ENCODE data around the gene ARL6IP4. TPM values are rescaled to one million over a fixed set of nuclear protein-coding genes. Genes with fewer than 3 reads are reported as not detected.

The ARL6IP4 gene
- total RNA-seq, 1 experiment from 2014 or later: 162 TPM

- ChIA-PET POLR2A (ENCODE audit: unreplicated experiment) (no interaction called here), CTCF (no interaction called here)
- TF ChIP-seq EZH2 (IDR thresholded peaks at IDR 0.05; ENCODE audit: low read depth) (no peak), CTCF (conservative IDR thresholded peaks at IDR 0.05) (no peak)
- Histone ChIP-seq H3K9me3 (ENCODE audit: insufficient read depth, low read depth) (no peaks in the 10 kb centered on the region), H3K27me3 (ENCODE audit: insufficient read depth, low read depth) (no peaks in the 10 kb centered on the region), H3K4me2 (no peak overlapping the region), H3K4me1 (replicated peaks; ENCODE audit: insufficient read depth) (no peaks in the 10 kb centered on the region), H3K9me2 (ENCODE audit: insufficient read depth) (no peaks in the 10 kb centered on the region), H3K79me2 (ENCODE audit: low read depth) (no peaks in the 10 kb centered on the region), H3F3A (ENCODE audit: insufficient read depth, low read depth) (no peaks in the 10 kb centered on the region), H4K20me1 (ENCODE audit: insufficient read depth) (no peaks in the 10 kb centered on the region), H3K27ac (no peak overlapping the region), H2AFZ (no peak overlapping the region), H3K36me3 (ENCODE audit: low read depth) (no peaks in the 10 kb centered on the region), H3K4me3 (no peak overlapping the region)
- intact Hi-C loops (cut with micrococcal nuclease; ENCODE audit: unreplicated experiment): no loop called here
- DNase-seq: no peak
- BruUV-seq (replicated peaks): no TSS peak
These were observed 17.8 kb downstream of the ARL6IP4 start for GRCh38 chr12:122998316-122998715.

GRCh38 chr12:122999196-122999946 is 18.9 kb downstream of the ARL6IP4 start:
- Histone ChIP-seq H3K9me2 (ENCODE audit: insufficient read depth) (no peaks in the 10 kb centered on the region), H3K4me1 (replicated peaks; ENCODE audit: insufficient read depth) (no peaks in the 10 kb centered on the region), H3K4me3 (no peak overlapping the region), H3K79me2 (ENCODE audit: low read depth) (no peaks in the 10 kb centered on the region), H3K27me3 (ENCODE audit: insufficient read depth, low read depth) (no peaks in the 10 kb centered on the region), H3K4me2 (no peak overlapping the region), H4K20me1 (ENCODE audit: insufficient read depth) (no peaks in the 10 kb centered on the region), H3F3A (ENCODE audit: insufficient read depth, low read depth) (no peaks in the 10 kb centered on the region), H3K9me3 (ENCODE audit: insufficient read depth, low read depth) (no peaks in the 10 kb centered on the region), H3K36me3 (ENCODE audit: low read depth) (no peaks in the 10 kb centered on the region), H3K27ac (no peak overlapping the region), H2AFZ (no peak overlapping the region)
- intact Hi-C loops (cut with micrococcal nuclease; ENCODE audit: unreplicated experiment): no loop called here
- POLR2A ChIA-PET (ENCODE audit: unreplicated experiment): no interaction called here
- TF ChIP-seq CTCF (conservative IDR thresholded peaks at IDR 0.05) (no peak), EZH2 (IDR thresholded peaks at IDR 0.05; ENCODE audit: low read depth) (no peak)
- CTCF ChIA-PET: no interaction called here
- BruUV-seq (replicated peaks): no TSS peak
- no peak for DNase-seq

GRCh38 chr12:122999986-123000420 is 19.5 kb downstream of the ARL6IP4 start:
- no peaks in the 10 kb centered on the region for H3K79me2 ChIP-seq (ENCODE audit: low read depth)
- H3K4me3 ChIP-seq: no peak overlapping the region
- ChIA-PET CTCF (no interaction called here), POLR2A (ENCODE audit: unreplicated experiment) (no interaction called here)
- no TSS peak for BruUV-seq (replicated peaks)
- intact Hi-C loops (cut with micrococcal nuclease; ENCODE audit: unreplicated experiment): no loop called here
- H3K4me2 ChIP-seq: no peak overlapping the region
- H4K20me1 ChIP-seq (ENCODE audit: insufficient read depth): no peaks in the 10 kb centered on the region
- H3K27me3 ChIP-seq (ENCODE audit: insufficient read depth, low read depth): no peaks in the 10 kb centered on the region
- H2AFZ ChIP-seq: no peak overlapping the region
- DNase-seq: no peak
- no peaks in the 10 kb centered on the region for H3K9me2 ChIP-seq (ENCODE audit: insufficient read depth)
- no peak overlapping the region for H3K27ac ChIP-seq
- no peaks in the 10 kb centered on the region for H3K4me1 ChIP-seq (replicated peaks; ENCODE audit: insufficient read depth)
- no peaks in the 10 kb centered on the region for H3K9me3 ChIP-seq (ENCODE audit: insufficient read depth, low read depth)
- TF ChIP-seq CTCF (conservative IDR thresholded peaks at IDR 0.05): no peak
- TF ChIP-seq EZH2 (IDR thresholded peaks at IDR 0.05; ENCODE audit: low read depth): no peak
- H3K36me3 ChIP-seq (ENCODE audit: low read depth): no peaks in the 10 kb centered on the region
- no peaks in the 10 kb centered on the region for H3F3A ChIP-seq (ENCODE audit: insufficient read depth, low read depth)
